ENCODE results near the gene ATP6AP2. TPM values are rescaled to one million over a fixed set of nuclear protein-coding genes. Genes with fewer than 3 reads are reported as not detected.
"Not testable (repeated sequence)": the region's sequence is repeated elsewhere in the genome, so short reads cannot be mapped to it uniquely, and the experiment has no call there.

ATP6AP2 gene
- total RNA-seq, 1 donor = 94.6 TPM

- peak; percentile 55 for DNase-seq (ENCODE audit: low read depth)
- H3K4me3 ChIP-seq (ENCODE audit: low read depth, low read length) = no peak overlapping the region
- TF ChIP-seq CTCF (IDR thresholded peaks at IDR 0.05; ENCODE audit: insufficient read depth, low read depth, low read length) = no peak
These were observed 4.5 kb upstream of the ATP6AP2 start for GRCh38 chrX:40576291-40576690.

- no peak for DNase-seq (ENCODE audit: low read depth)
- H3K4me3 ChIP-seq (ENCODE audit: low read depth, low read length) = no peak overlapping the region
- no peak for TF ChIP-seq CTCF (IDR thresholded peaks at IDR 0.05; ENCODE audit: insufficient read depth, low read depth, low read length)
These were observed 2.6 kb upstream of the ATP6AP2 start for GRCh38 chrX:40578039-40578695.

- no peak for DNase-seq (ENCODE audit: low read depth)
- H3K4me3 ChIP-seq (ENCODE audit: low read depth, low read length) = no peak overlapping the region
- no peak for TF ChIP-seq CTCF (IDR thresholded peaks at IDR 0.05; ENCODE audit: insufficient read depth, low read depth, low read length)
These were observed 1.6 kb upstream of the ATP6AP2 start for GRCh38 chrX:40579141-40579540.

GRCh38 chrX:40579900-40580536 is 752 bp upstream of the ATP6AP2 start:
- no peak for TF ChIP-seq CTCF (IDR thresholded peaks at IDR 0.05; ENCODE audit: insufficient read depth, low read depth, low read length)
- peak overlapping the region; percentile 75 for H3K4me3 ChIP-seq (ENCODE audit: low read depth, low read length)
- DNase-seq (ENCODE audit: low read depth) = no peak

- no peak for TF ChIP-seq CTCF (IDR thresholded peaks at IDR 0.05; ENCODE audit: insufficient read depth, low read depth, low read length)
- H3K4me3 ChIP-seq (ENCODE audit: low read depth, low read length) = peak overlapping the region; percentile 75
- peak; percentile 48 for DNase-seq (ENCODE audit: low read depth)
These were observed 658 bp downstream of the ATP6AP2 start for GRCh38 chrX:40581336-40581920.

- not testable (repeated sequence) for DNase-seq (ENCODE audit: low read depth); H3K4me3 ChIP-seq (ENCODE audit: low read depth, low read length)
These were observed 1.4 kb downstream of the ATP6AP2 start for GRCh38 chrX:40582178-40582577.

- DNase-seq (ENCODE audit: low read depth) = no peak
- TF ChIP-seq CTCF (IDR thresholded peaks at IDR 0.05; ENCODE audit: insufficient read depth, low read depth, low read length) = no peak
These were observed 2.0 kb downstream of the ATP6AP2 start for GRCh38 chrX:40582811-40583210.

GRCh38 chrX:40587623-40588022 is 6.9 kb downstream of the ATP6AP2 start:
- not testable (repeated sequence) for DNase-seq (ENCODE audit: low read depth); H3K4me3 ChIP-seq (ENCODE audit: low read depth, low read length)

More at GRCh38 chrX:40582811-40583210, 2.0 kb downstream of the ATP6AP2 start:
- no peak overlapping the region for H3K4me3 ChIP-seq (ENCODE audit: low read depth, low read length)

GRCh38 chrX:40589616-40590321 is 9.0 kb downstream of the ATP6AP2 start:
- not testable (repeated sequence) for DNase-seq (ENCODE audit: low read depth)

More at GRCh38 chrX:40589616-40590321, 9.0 kb downstream of the ATP6AP2 start:
- H3K4me3 ChIP-seq (ENCODE audit: low read depth, low read length) = not testable (repeated sequence)
